Hematopoietic multipotent progenitor cell treated with erythropoietin and hydrocortisone succinate and interleukin-3 and kit ligand, for 4 days (in vitro differentiated cells): ENCODE measurements around the gene PIGK.
"Not testable (repeated sequence)": the region's sequence is repeated elsewhere in the genome, so short reads cannot be mapped to it uniquely, and the experiment has no call there.

Source experiments
- DNase-seq: peaks from one replicate; pipeline ENCODE4 v3.0.0-alpha.2; 2015

PIGK gene

DNA sequence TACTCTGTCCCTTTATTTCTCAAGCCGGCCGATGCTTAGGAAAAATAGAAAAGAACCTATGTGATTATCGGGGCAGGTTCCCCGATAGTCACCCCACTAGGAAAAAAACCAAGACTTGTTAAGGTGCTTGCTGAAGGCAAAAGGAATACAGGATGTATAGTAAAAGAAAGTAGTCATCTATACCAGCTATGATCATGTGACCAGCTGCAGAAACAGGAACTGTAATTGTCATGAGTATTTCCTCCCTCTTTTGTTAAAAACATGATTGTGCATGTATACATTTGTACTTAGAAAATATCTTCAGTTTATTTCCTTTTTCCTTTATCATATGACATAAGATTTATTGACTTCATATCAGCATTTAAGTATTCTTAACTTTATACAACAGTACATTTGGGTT lies 30.5 kb downstream of the PIGK start:
- peak; percentile 6 for DNase-seq

DNA sequence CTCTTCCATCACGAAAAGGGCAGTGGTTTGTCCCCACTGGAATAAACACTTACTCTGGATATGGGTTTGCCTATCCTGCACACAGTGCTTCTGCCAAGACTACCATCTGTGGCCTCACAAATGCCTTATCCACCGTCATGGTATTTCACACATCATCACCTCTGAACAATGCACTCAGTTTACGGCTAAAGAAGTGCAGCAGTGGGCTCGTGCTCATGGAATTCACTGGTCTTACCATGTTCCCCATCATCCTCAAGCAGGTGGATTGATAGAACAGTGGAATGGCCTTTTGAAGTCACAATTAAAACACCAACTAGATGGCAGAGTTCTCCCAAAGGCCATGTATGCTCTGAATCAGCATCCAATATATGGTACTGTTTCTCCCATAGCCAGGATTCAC lies 32.3 kb downstream of the PIGK start:
- not testable (repeated sequence) for DNase-seq

DNA sequence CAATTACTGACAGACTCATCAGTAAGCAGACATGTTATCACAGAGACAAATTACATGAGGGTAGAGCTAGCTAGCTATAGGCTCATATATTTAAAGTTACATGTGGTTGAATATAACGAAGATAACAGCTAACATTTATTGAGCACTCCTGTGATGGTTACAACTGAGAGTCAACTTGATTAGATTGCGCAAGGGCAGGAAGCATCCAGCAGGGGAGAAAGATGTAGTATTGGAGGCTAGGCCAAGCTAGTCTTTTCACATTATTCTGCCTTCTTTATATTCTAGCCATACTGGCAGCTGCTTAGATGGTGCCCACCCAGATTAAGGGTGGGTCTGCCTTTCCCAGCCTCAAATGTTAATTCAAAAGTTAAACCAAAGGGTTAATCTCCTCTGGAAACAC lies 37.1 kb downstream of the PIGK start:
- DNase-seq: no peak

DNA sequence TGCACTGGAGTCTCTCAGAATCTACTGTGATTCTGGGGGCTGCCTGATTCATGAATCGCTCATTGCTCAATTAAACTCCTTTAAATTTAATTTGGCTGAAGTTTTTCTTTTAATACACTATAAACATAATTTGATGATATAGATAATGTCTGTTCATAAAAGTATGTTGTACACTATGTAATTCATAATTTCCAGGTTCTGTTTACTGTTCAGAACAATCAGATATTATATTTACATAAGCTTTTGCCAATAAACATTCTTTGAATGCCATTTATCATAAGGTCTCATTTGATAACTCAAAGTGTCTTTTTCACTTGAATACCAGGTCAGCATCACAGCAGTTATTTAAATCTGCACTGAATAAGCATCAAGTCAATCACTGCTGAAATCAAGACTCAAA lies 39.6 kb downstream of the PIGK start:
- no peak for DNase-seq

DNA sequence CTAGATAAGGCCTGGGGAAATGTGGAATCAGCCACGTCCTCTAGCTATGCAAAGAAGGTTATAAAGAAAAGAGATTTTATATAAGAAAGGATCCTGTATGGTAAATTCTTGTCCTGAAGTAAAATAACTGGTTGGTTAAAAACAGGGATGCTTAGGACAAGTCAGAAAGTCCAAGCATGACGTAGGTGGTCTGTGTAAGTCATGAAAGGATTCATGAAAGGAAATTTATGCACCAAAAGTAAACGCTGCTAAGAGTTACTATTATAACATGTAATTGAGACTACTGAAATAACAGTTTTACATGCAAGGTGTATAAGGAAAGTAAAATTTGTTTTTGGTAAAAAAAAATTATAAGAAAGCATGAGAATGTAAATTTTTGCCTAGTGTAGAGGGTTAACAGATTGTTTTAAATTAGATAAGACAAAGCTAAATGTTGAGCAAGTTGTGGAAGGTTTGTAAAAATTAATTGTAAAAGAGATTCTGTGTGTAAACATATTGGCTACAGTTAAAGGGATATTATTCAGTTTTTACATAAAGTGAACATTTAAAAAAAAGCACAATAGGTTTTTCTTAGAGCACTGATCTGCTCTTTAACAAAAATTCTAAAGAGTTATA lies 43.9 kb downstream of the PIGK start:
- DNase-seq: peak; percentile 39

DNA sequence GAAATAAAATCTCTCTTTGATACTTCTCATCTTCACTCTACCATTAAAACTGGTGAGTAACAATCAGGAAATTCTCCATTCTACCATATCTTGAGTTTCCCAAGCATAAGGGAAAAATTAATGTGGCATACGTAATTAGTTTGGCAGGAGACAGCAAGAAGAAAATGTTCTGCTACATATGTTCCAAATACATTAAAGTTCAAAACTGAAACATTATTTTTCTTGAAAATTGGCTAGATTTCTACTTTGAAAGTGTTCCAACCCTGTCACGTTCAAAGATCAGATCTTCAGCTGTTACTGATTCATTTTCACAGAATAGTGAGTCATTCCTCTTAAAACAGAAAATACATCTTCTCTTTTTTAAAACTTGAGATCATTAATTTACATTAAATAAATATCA lies 48.5 kb downstream of the PIGK start:
- no peak for DNase-seq

DNA sequence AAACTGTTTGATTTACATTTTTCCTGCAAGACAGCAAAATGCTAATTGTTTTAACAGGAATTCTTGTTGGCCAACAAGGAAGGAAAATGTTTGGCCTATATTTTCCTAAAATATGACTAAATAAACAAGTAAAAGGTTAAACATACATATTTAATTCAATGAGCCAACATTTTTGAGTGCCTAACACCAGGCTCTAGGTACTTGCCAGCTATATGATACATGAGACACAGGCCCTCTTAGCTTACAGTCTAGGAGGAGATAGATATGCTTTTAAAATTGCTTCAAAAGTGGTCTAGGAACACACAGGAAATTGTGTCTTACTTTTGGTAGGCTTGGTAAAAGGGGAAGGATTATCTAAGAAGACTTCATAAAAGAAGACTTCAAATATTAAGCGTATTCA lies 50.9 kb downstream of the PIGK start:
- DNase-seq: no peak

DNA sequence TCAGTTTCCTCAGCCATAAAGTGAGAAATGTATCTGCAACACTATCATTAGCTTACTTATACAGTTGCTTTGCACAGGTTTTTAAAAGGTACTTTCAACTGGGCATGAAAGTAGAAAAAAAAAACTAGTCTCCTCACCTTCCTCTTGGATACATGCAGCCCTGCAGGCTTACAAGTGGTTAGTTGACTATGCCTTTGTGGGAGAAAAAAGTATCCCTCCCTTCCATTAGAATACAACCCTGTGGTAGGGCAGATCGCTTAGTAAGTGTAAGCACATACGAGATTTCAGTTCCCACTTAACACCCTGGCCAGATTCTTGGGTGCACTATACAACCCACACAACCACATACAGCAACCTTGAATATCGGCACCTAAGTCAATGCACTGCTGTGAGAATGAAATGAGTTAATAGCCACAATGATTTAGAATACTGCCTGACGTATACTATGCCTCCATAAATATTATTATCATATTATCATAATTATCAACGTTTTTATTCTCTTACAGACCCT lies 54.7 kb downstream of the PIGK start:
- no peak for DNase-seq

DNA sequence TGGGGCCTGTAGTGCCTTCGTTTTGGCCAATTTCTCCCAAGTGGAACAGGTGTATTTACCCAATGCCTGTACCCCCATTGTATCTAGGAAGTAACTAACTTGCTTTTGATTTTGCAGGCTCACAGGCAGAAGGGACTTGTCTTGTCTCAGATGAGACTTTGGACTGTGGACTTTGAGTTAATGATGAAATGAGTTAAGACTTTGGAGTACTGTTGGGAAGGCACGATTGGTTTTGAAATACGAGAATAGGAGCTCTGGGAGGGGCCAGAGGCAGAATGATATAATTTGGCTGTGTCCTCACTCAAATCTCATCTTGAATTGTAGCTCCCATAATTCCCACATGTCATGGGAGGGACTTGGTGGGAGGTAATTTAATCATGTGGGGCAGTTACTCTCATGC lies 59.5 kb downstream of the PIGK start:
- DNase-seq: not testable (repeated sequence)

DNA sequence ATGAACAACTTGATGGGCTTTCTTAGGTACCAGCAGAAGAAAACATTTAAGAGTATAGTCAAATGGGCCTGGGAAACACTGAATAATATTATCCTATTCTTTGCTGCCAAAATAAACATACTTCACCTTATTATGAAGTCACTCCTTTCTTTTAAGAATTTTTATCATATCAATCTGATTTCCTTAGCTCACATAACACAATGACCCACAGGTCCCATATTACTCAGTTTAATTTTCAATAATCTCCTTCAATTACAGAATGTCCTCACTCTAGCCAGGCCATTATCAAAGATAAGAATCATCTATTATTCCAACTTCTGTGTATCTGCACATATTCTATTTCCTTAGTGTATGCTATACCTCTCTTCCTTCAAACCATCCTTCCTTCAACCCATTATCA lies 63.0 kb downstream of the PIGK start:
- DNase-seq: no peak

DNA sequence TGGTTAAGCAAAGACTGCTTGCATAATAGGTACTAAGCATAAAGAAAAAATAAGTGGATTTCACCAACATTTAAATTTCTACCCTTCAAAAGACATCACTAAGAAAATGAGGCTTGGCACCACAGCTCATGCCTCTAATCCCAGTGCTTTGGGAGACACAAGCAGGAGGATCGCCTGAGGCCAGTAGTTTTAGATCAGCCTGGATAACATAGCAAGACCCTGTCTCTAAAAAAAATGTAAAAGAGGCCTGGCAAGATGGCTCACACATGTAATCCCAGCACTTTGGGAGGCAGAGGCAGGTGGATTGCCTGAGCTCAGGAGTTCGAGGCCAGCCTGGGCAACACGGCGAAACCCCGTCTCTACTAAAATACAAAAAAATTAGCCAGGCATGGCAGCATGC lies 73.0 kb downstream of the PIGK start:
- no peak for DNase-seq

DNA sequence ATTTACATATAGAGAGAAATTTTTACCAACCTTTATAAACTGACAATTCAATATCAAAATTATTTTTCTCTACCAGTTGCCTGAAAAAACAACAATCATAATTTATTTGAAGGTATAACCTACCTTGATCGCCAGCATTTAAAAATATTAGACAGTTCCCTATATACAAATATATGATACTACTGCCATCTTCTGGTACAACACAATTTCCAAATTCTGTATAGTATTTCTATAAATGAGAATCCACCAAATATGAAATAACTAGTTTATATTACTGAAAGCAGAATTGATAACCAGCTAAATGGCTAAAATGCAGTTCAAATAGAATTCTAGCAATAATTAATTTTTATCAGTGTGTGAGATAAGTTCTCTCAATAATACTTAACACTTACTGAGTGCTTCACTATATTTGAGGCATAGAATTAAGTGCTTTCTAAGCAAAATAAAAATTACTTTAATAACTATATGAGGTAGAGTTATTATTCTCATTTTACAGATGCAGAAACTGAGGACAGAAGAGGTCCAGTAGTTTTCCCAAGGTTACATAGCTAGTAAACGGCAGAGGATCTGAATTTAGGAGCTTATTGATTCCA lies 75.6 kb downstream of the PIGK start:
- DNase-seq: peak; percentile 46

DNA sequence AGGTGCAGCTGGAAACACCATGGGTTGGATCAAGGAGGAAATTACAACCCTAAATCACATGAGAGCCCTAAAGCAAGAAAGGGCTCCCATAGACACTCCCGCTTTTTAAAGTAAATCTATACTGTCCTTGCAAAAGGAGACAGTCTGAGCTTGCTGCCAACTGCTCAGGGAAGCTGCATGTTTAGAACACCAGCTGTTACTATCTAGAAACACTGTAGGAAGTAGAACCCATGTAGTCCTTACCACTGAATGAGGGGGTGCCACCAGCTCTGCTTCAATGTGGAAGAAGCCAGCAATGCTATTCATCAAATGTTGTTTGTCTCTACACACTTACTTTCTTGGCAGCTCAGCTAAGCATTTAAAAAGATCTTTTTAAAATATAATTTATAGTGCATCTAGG lies 79.8 kb downstream of the PIGK start:
- no peak for DNase-seq

DNA sequence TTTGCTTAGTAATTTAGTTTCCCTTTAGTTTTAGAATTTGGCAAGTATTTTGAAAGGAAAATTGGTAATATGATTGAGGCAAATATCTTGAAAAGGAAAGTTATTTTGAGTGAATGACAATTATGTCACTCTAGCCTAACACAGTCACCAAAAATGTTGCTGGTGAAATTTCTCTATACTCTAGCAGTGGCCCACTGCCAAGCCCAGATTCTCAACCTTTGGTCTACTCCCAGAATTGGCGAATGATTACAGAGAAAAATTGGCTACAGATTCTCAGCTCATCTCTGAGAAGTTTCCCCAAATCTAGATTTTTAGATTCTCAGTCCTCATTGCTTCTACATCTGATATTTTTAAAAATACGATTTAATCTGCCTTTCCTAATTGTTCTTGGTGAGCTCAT lies 84.9 kb downstream of the PIGK start:
- DNase-seq: no peak

DNA sequence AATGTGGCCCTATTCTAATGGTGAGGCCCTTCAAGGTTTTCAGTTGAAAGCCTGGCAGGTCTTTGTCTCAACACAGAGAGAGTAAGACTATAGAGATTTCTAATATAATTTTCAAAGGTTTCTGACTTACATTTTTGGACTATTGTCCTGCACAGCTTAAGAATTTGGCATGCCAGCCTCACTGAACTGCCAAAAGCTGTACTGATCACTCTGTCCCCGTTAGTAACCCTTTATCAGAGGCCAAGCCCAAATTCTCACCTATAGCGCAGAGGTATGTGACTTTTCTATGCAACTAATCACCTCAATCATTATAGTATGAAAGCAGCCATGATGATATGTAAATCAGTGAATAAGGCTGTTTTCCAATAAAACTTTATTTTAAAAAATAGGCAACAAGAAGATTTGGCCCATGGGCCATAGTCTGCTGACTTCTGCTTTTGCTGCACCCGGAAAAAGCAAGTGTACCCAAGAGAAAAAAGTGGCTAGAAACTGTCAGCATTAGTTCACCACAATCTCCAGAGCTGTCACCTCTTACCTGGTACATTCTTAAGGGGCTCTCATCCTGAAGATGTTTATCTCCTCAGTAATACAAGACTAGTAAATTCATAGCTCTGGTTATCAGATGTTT lies 85.4 kb downstream of the PIGK start:
- DNase-seq: no peak

DNA sequence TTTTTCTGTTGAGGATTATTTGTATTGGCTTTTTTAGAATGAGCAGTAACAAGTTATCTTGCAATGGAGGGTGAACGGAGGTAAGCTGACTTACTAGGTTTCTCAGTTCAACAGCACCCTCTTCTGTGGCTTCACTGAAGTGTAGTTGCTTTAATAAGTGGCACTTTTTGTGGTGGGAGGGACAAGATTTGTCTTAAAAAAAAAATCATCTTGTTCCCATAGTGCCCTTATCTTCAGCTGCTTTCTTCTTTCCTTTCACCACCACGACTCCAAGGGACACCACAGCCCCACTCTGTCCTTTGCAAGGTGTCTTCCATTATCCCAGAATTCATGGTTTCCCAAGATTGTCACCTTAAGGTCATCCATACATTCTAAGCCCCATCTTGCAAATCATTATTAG lies 92.9 kb downstream of the PIGK start:
- DNase-seq: peak; percentile 84

DNA sequence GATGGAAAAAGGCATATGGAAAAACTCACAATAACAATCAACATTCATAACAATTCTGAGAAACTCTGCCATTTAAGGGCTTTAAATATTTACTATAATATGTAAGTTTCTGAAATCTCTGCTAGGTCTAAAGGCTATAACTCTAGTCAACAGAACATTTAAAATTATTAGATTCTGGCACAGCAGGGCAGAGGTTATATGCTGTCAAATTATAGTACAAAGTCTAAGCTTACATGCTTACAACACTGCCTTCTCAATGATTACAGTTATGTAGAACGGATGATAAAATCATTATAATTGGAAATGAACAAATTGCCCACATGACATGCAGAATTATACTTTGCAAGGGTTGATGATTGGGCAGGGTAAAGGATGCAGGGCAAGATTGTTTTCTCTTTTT lies 97.7 kb downstream of the PIGK start:
- no peak for DNase-seq

DNA sequence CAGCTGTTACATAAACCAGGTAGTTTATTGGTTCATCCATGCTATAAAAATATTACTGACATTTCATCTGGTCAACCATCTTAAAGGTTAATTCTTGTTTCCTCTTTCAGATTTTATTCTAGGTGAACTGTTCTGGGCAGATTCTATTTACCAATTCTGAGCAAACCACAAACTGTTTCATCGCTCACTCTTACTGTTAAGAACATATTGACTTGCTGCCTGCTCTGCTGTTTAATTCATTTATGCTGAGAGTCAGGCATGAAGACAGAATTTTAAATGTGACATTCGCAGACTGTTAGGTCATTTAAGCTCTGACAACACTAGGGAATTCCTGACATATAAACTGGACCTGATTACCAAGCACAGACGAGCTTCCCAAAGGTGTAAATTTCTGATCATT lies 98.3 kb downstream of the PIGK start:
- peak; percentile 3 for DNase-seq

DNA sequence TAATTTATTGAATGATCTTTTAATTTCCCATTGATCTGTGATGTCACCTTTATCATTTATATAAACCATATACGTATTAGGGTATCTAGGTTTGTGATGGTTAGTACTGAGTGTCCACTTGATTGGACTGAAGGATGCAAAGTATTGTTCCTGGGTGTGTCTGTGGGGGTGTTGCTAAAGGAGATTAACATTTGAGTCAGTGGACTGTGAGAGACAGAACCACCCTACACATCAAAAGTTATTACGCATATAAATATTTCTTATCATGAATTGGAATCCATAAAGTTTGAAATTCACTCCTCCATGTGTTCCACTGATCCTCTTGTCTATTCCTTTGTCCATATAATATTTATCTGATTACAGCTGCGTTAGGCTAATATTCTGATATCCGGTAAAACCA lies 100.5 kb downstream of the PIGK start:
- DNase-seq: no peak

DNA sequence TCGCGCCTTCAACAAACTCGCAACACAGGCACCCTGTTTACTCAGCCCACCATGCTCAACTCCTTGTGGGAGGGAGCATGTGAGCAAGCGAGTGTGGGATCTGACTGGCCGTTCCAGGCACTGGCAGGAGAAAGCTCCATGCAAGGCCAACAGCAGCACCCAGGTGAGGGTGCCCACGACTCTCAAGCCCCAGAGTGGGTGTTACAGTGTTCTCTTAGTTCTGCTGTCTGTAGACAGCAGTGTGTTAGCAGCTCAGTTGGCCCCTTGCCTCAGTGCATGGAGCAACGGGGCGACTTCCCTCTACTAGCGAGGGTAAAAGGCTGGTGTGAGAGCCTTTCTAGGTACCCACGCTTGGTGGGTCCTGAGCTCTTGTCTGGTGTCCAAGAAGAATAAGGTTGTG lies 114.6 kb downstream of the PIGK start:
- DNase-seq: no peak

DNA sequence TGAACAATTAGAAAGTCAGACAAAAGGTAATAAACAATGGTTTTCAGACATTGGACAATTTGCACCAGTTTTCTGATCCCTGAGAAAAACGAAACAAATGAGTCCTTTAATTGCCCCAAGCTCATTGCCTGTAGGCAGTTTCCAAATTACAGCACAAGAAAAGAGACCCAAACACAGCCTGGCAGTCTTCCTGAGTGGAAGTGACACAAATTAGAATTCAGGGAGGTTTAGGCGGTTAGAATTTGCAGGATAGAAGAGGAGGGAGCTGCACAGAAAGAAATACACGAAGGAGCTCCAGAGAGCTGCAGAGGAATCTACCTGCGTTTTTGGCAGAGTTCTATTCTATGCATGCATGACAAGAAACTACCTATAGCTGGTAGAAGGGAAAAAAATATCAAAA lies 115.7 kb downstream of the PIGK start:
- no peak for DNase-seq

DNA sequence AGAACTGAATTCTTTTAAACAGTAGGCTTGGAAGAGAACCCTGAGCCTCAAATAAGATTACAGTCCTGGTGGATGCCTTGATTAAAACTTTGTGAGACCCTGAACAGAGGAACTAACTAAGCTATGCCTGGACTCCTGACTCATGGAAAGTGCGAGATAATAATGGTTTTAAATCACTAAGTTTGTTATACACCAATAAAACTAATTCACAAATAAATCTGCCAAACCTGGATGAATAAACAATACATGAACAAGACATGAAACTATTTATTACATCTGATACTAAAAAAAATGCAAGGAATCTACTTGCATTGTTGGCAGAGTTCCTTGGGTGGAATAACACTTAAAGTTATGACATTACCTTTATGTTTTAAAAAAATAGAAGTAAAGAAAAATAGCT lies 118.4 kb downstream of the PIGK start:
- DNase-seq: no peak

DNA sequence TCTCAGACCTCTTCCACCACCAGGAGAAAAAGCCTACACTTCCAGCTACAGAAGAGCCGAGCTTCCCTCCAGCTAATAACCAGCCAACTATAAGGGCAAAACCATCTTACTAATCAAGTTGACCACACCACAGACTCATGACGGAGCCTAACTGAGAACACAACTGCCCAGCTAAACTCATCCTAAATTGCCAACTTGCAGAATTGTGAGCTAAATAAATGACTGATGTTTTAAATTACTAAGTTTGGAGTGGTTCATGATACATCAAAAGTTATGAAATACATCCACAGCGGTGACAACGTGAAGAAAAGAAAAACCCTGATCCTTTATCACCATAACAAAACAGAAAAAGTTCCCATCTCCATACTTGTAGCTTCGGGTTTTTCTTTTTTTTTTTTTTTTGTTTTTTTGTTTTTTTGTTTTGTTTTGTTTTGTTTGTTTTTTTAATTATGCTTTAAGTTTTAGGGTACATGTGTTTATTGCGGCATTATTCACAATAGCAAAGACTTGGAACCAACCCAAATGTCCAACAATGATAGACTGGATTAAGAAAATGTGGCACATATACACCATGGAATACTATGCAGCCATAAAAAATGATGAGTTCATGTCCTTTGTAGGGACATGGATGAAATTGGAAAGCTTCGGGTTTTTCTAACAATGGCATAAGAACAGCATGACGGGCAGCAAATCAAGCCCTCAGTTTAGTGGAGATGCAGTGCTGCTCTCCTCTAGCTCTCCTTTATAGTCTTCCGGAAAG lies 122.6 kb downstream of the PIGK start:
- DNase-seq: no peak

DNA sequence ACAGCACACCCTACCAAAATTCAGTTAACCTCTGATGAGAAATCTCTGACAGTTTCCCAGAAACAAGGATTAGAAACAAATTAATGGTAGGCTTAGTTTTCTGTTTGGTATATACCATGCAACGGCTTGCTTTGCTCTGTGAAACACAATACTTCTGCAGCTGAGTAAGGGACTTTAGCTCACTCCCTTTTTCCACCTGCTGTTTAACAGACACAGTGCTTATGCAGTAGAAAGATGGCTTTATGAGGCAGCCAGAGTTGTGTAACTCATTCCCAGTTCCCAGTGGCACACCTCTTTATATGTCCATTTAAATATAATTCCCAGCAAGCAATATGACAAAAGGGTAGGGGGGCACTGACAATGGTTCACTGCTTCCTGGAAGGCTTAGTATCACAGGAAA lies 124.0 kb downstream of the PIGK start:
- DNase-seq: no peak
